Measurements from ENCODE around the gene TSEN15.

Gene TSEN15

DNA sequence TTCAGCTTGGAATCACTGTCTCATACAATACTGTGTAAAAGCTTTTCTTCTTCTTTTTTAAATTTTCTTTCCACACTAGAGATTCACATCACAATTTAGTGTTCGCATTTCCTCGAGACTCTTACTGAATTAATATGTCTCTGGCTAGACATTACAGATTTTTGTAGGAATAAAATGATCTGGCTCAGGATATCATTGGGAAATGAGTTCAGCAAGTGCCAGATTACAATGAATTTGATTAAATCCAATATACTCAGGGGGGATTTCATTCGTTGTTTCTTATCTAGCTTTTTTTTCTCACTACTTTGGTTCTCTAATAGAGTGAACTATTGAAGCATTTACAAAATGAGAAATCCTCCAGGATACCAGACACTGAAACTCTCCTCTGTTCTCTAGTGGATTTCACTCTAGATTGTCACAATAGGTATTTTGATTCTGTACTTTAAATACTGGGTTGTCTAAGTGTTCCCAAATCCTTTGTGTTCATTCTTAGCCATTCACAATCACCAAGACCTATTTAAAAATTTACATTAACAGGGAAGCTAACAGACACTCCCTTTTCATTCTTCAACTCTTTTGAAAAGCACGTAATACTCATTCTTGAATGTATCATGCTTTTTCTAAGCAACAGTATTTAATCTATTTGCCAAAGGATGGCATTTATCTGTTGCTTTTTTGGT is 2.8 kb upstream of the TSEN15 start:
- Histone ChIP-seq H3K27ac (no peak overlapping the region), H3K27me3 (ENCODE audit: insufficient read depth, low read depth, severe bottlenecking) (no peaks in the 10 kb centered on the region), H3K9me3 (ENCODE audit: severe bottlenecking) (no peaks in the 10 kb centered on the region), H3K36me3 (no peaks in the 10 kb centered on the region), H3K4me3 (ENCODE audit: low read depth, low read length) (no peak overlapping the region)
- no peak for TF ChIP-seq CTCF (IDR thresholded peaks at IDR 0.05; ENCODE audit: low read depth, low read length)
- DNase-seq, result no peak

- H3K27me3 ChIP-seq (ENCODE audit: insufficient read depth, low read depth, severe bottlenecking), result no peaks in the 10 kb centered on the region
- H3K27ac ChIP-seq, result no peak overlapping the region
- no peak for TF ChIP-seq CTCF (IDR thresholded peaks at IDR 0.05; ENCODE audit: low read depth, low read length)
- DNase-seq, result no peak
- H3K36me3 ChIP-seq, result no peaks in the 10 kb centered on the region
- no peaks in the 10 kb centered on the region for H3K9me3 ChIP-seq (ENCODE audit: severe bottlenecking)
- H3K4me3 ChIP-seq (ENCODE audit: low read depth, low read length), result no peak overlapping the region
These were observed 2.2 kb upstream of the TSEN15 start for GRCh38 chr1:184049291-184049690.

GRCh38 chr1:184049836-184050468 is 1.6 kb upstream of the TSEN15 start:
- H3K27ac ChIP-seq, result no peak overlapping the region
- H3K9me3 ChIP-seq (ENCODE audit: severe bottlenecking), result no peaks in the 10 kb centered on the region
- H3K36me3 ChIP-seq, result no peaks in the 10 kb centered on the region
- no peak overlapping the region for H3K4me3 ChIP-seq (ENCODE audit: low read depth, low read length)
- no peaks in the 10 kb centered on the region for H3K27me3 ChIP-seq (ENCODE audit: insufficient read depth, low read depth, severe bottlenecking)
- no peak for TF ChIP-seq CTCF (IDR thresholded peaks at IDR 0.05; ENCODE audit: low read depth, low read length)
- DNase-seq, result no peak

GRCh38 chr1:184050636-184051035 is 894 bp upstream of the TSEN15 start:
- no peak overlapping the region; the same call in 1 of the 2 replicates for H3K4me3 ChIP-seq (ENCODE audit: low read depth, low read length)

GRCh38 chr1:184051138-184051484 is 419 bp upstream of the TSEN15 start:
- no peaks in the 10 kb centered on the region for H3K9me3 ChIP-seq (ENCODE audit: severe bottlenecking)
- peak overlapping the region; percentile 61 for H3K4me3 ChIP-seq (ENCODE audit: low read depth, low read length)
- DNase-seq, result no peak
- H3K36me3 ChIP-seq, result no peaks in the 10 kb centered on the region
- peak overlapping the region; percentile 92 for H3K27ac ChIP-seq
- TF ChIP-seq CTCF (IDR thresholded peaks at IDR 0.05; ENCODE audit: low read depth, low read length), result no peak
- H3K27me3 ChIP-seq (ENCODE audit: insufficient read depth, low read depth, severe bottlenecking), result no peaks in the 10 kb centered on the region

More at GRCh38 chr1:184050636-184051035, 894 bp upstream of the TSEN15 start:
- DNase-seq, result no peak
- no peak for TF ChIP-seq CTCF (IDR thresholded peaks at IDR 0.05; ENCODE audit: low read depth, low read length)
- no peaks in the 10 kb centered on the region for H3K9me3 ChIP-seq (ENCODE audit: severe bottlenecking)
- H3K27ac ChIP-seq, result peak overlapping the region; percentile 92
- H3K36me3 ChIP-seq, result no peaks in the 10 kb centered on the region
- H3K27me3 ChIP-seq (ENCODE audit: insufficient read depth, low read depth, severe bottlenecking), result no peaks in the 10 kb centered on the region

Measured in WERI-Rb-1 (cell line).